Adipose tissue (tissue), 3 donors: Measurements from ENCODE around the gene SLC25A20. TPM values are rescaled to one million over a fixed set of nuclear protein-coding genes. Genes with fewer than 3 reads are reported as not detected.
"Not testable (repeated sequence)": the region's sequence is repeated elsewhere in the genome, so short reads cannot be mapped to it uniquely, and the experiment has no call there.

Experiments
- H3K27ac ChIP-seq: one replicate; pipeline ENCODE4 v1.5.1; 2013; ENCODE audit warnings: low read depth, low read length
- WGBS, 3 donors: extraction: QIAGEN DNeasy Blood & Tissue Kit; methylation state at CpG; one replicate each; pipeline ENCODE4 v1.1.7; 2013; 5-methylcytosine and 5-hydroxymethylcytosine counted together
- polyA plus RNA-seq, 3 donors: library from polyadenylated mRNA; stranded (reverse); fragments of 200-250 nt; gene quantifications; one replicate each; pipeline ENCODE4 v1.2.3, GENCODE V29; 2013
- donor health status: healthy with polysubstance abuse.
- donor health status: Bipolar disorder and iron deficiency.
- donor health status: healthy.

The SLC25A20 gene
- polyA plus RNA-seq, 3 donors: 18.9 to 31.6 (median 22.9) TPM

GRCh38 chr3:48915296-48915695 is 16.6 kb upstream of the SLC25A20 start:
- 67 to 100% (median 89%) methylated on average over 1 of the region's 1 CpG for WGBS, 3 donors
- H3K27ac ChIP-seq: no peak overlapping the region

- 94 to 96% (median 95%) methylated on average over 13 of the region's 13 CpGs for WGBS, 3 donors
- not testable (repeated sequence) for H3K27ac ChIP-seq
Measured at GRCh38 chr3:48907026-48907425, 8.3 kb upstream of the SLC25A20 start.

- WGBS, 3 donors: 57 to 78% (median 72%) methylated on average over 4 of the region's 4 CpGs
Measured at GRCh38 chr3:48899273-48899672, 591 bp upstream of the SLC25A20 start.

GRCh38 chr3:48897460-48898376 is 964 bp downstream of the SLC25A20 start:
- H3K27ac ChIP-seq: no peak overlapping the region
- 24 to 39% (median 32%) methylated on average over 17 of the region's 17 CpGs for WGBS, 3 donors

More at GRCh38 chr3:48899273-48899672, 591 bp upstream of the SLC25A20 start:
- H3K27ac ChIP-seq: no peak overlapping the region

GRCh38 chr3:48896936-48897335 is 1.7 kb downstream of the SLC25A20 start:
- H3K27ac ChIP-seq: no peak overlapping the region
- 43 to 72% (median 64%) methylated on average over 2 of the region's 2 CpGs for WGBS, 3 donors

- 96 to 100% (median 98%) methylated on average over 6 of the region's 6 CpGs for WGBS, 3 donors
Measured at GRCh38 chr3:48894516-48894915, 4.2 kb downstream of the SLC25A20 start.

GRCh38 chr3:48891606-48892005 is 7.1 kb downstream of the SLC25A20 start:
- 94 to 98% (median 96%) methylated on average over 8 of the region's 8 CpGs for WGBS, 3 donors
- no peak overlapping the region for H3K27ac ChIP-seq

More at GRCh38 chr3:48894516-48894915, 4.2 kb downstream of the SLC25A20 start:
- H3K27ac ChIP-seq: no peak overlapping the region

- no peak overlapping the region for H3K27ac ChIP-seq
Measured at GRCh38 chr3:48885753-48886152, 12.9 kb downstream of the SLC25A20 start.

- WGBS, 3 donors: 88 to 98% (median 95%) methylated on average over 5 of the region's 5 CpGs
- no peak overlapping the region for H3K27ac ChIP-seq
Measured at GRCh38 chr3:48881652-48882114, 17.0 kb downstream of the SLC25A20 start.

GRCh38 chr3:48881006-48881405 is 17.7 kb downstream of the SLC25A20 start:
- no peak overlapping the region for H3K27ac ChIP-seq
- 78 to 94% (median 82%) methylated on average over 3 of the region's 3 CpGs for WGBS, 3 donors

GRCh38 chr3:48879994-48880377 is 18.7 kb downstream of the SLC25A20 start:
- 88 to 91% (median 88%) methylated on average over 6 of the region's 6 CpGs for WGBS, 3 donors

GRCh38 chr3:48879307-48879993 is 19.2 kb downstream of the SLC25A20 start:
- 91 to 94% (median 92%) methylated on average over 6 of the region's 6 CpGs for WGBS, 3 donors

More at GRCh38 chr3:48879994-48880377, 18.7 kb downstream of the SLC25A20 start:
- no peak overlapping the region for H3K27ac ChIP-seq

GRCh38 chr3:48877671-48878070 is 21.0 kb downstream of the SLC25A20 start:
- WGBS, 3 donors: 86 to 96% (median 93%) methylated on average over 8 of the region's 8 CpGs
- no peak overlapping the region for H3K27ac ChIP-seq

More at GRCh38 chr3:48879307-48879993, 19.2 kb downstream of the SLC25A20 start:
- no peak overlapping the region for H3K27ac ChIP-seq

GRCh38 chr3:48863122-48863521 is 35.6 kb downstream of the SLC25A20 start:
- no peak overlapping the region for H3K27ac ChIP-seq
- WGBS, 3 donors: 96 to 98% (median 98%) methylated on average over 3 of the region's 3 CpGs

GRCh38 chr3:48859206-48859605 is 39.5 kb downstream of the SLC25A20 start:
- no peak overlapping the region for H3K27ac ChIP-seq
- WGBS, 3 donors: 76 to 88% (median 88%) methylated on average over 2 of the region's 2 CpGs

GRCh38 chr3:48858709-48859108 is 40.0 kb downstream of the SLC25A20 start:
- WGBS, 3 donors: 83 to 95% (median 91%) methylated on average over 2 of the region's 2 CpGs
- H3K27ac ChIP-seq: no peak overlapping the region

- H3K27ac ChIP-seq: no peak overlapping the region
- 71 to 78% (median 76%) methylated on average over 2 of the region's 2 CpGs for whole genome bisulfite sequencing, 3 donors
Measured at GRCh38 chr3:48857641-48858040, 41.0 kb downstream of the SLC25A20 start.

GRCh38 chr3:48856469-48856868 is 42.2 kb downstream of the SLC25A20 start:
- WGBS, 3 donors: 56 to 69% (median 60%) methylated on average over 4 of the region's 4 CpGs
- no peak overlapping the region for H3K27ac ChIP-seq
